Fibroblast of skin of abdomen (primary cell): Measurements from ENCODE around the gene GPR55.
A peak's percentile ranks its signal among the peaks of the same experiment; 100 is the strongest.

Experiments used
- DNase-seq: peaks from one replicate; pipeline ENCODE4 v3.0.0-alpha.2; 2013

GPR55 gene

DNA sequence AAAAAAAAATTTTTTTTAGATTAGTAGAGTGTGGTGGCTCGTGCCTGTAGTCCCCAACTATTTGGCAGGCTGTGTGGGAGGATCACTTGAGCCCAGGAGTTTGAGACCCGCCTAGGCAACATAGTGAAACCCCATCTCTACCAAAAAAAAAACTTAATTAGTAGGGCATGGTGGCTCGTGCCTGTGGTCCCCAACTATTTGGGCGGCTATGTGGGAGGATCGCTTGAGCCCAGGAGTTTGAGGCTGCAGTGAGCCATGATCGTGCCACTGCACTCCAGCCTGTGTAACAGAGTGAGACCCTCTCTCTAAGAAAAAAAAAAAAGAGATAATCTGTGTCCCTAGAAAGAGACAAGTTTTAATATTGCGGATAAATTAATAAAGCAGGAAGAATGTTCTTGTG is 8.8 kb downstream of the GPR55 start:
- no peak for DNase-seq

DNA sequence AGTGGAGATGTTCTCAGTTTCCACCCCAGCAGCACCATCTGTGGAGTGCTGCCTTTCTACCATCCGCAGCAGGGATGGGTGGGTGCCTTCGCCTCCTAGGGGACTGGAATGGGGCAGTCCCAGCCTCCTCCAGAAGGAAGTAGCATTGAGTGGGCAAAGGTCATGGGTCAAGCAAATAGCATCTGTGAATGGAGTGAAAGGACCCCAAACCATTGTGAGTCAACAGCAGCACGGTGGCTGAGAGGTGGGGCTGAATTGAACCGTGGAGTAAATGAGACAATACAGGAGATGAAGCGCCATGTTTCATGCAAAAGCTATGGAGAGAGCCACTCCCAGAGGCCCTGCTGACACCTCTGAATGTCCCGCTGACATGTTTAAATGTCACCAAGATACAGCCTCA is 9.7 kb downstream of the GPR55 start:
- no peak for DNase-seq

DNA sequence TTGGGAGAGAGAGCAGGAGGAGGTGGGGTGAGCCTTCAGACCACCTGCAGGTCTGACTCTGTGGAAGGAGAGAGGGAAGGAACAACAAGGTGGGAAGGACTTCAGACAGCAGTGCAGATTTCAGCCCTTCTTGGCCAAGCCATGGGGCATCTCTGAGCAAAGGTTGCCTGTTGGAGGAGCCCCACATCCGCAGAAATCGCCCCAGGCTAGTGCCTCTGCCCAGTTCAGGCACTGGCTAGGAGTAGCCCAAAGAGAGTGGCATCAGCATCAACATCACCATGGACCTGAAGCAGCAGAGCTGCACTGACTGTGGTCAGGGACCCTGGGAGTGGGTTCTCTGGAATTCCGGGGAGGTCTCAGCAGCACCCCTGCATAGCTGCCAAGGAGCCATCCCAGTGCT is 10.2 kb downstream of the GPR55 start:
- DNase-seq, result no peak

DNA sequence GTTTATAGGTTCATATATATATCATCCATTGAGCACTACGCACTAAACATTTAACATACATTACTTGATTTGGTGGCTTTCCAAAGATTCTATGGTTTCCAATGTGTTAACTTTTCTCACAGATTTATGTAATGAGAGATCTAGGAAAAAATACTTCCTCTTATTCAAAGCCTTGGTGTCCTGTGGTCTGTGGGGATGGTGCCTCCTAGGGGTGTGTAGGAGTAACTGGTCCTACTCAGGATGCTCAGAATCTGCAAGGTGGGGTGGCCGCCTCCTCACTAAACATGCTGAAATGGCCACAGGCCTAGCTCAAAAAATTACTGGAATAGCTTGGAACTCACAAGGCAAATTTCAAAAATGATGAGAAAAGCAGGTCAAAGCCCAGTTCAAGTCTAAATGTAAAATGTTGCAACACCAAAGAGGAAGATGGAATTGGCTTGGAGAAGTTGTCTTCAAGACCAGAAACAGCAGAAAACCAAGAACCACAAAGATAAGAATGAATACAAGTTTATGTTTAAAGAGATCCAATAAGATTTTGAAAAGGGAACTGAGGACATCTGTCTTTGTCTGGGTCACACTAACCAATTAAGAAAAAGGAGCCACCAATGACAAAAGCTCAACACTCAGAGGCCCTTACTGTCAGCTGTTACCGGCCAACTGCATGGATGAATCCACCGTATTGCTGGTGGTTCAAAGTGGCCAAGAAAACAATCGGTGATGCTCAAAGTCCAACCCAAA is 11.5 kb downstream of the GPR55 start:
- no peak for DNase-seq

DNA sequence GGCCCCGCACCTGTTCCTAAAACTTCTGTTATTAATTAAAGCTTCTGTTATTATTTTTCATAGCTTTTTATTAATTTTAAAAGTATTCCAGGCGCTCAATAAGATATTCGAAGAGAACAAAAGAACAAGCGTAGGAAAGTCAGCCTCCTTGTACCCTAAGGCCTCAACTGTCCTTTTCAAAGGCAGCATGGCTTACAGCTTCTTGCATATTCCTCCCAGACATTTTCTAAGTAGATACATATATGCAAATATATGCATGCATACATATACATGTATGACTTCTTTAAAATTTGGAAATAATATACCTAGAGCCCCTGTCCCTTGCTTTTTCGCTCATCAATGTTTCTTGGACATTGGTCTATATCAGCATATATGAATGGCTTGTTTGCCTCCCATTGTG is 12.3 kb downstream of the GPR55 start:
- no peak for DNase-seq

DNA sequence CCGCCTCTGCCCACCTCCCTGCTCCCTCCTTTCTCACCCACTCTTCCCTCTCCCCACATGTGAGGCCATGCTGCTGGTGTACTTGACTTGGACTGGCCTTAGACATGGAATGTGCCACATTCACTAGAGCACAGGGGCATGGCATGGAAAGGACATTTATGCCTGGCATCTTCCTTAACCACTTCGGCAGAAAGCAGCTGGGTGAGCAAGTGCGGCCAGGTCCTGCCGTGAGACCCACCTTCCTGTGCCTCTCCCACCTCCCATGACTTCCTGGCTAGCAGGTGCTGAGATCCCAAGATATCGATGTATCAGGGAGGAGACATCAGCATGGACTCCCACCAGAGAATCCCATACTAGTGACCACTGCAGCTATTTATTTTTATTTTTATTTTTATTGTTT is 13.0 kb downstream of the GPR55 start:
- no peak for DNase-seq

DNA sequence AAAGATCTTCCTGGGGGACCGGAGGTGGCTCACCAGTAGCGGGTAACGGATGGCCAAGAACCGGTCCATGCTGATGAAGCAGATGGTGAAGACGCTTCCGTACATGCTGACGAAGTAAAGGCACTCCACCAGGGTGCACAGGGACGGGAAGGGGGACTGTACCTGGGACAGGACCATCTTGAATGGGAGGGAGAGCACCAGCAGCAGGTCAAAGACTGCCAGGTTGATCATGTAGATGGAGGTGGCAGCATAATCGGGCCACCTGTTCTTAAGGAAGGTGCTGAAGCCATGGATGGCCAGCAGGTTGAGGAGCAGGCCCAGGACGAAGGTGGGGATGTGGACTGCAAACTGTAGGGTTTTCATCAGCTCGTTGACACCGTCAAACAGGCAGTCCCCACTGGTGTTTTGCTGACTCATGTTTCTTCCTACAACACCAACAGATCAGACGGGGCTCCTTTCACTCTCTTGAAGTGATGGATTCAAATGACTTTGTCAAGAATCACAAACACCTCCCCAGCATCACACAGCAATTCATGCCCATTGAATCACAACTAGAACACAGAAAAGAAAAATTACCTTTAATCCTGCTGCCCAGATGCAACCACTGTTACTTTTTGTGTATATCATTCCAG is 14.4 kb downstream of the GPR55 start:
- DNase-seq, result no peak

DNA sequence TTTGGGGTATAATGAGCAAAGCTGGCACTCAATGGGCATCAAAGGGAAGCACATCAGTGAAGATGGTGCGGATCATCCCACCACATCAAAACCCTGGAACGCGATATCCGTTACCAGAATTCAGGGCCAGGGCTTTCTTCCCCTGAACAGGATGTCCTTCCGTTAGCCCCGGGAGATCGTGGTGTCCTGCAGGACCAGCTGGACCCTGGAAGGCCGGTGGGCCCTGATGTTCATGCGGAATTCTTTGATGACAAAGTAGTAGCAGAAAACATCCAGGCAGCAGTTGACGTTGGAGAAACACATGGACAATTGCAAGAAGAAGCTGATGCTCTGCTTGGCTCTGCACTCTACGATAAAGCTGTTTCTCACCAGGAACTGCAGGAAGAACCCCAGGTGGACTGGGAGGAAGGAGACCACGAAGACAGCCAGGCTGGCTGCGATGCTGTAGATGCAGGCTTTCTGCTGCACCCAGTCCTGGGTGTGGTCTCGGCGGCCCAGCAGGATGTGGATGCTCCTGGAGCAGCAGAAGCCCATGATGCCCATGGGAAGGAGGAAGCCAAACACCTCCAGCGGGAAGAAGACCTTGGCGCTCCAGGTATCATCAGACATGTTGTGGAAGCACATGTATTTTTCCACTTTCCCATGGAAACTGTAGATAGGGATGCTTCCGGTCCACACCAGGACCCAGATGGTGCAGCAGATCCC is 15.0 kb downstream of the GPR55 start:
- DNase-seq, result no peak

DNA sequence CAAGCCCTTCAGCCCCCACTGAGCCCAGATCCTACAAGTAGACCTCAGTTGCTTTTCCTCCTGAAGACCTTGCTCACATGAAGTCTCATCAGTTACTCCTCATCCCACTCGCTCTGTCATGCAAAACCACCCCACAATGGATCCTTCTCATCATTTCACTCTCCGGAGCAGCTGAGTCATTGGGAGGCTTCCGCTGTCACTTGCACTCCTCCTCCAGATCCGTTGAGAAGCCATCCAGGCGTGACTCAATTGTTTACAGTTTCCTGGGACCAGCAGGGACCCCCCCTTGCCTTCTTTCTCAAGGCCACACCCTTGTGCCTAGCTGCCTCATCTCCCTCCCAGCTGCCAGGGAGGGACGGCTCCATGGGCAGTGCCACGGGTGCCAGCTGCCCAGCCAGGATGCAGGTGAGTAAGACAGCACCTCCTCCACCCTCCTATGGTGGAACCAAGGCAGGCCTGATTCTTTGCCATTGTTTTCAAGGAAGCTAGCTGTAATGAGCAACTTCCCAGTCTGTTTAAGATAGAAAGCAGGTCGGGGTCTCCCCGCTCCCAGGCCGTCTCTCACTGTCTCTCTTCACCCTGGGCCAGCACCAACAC is 16.3 kb downstream of the GPR55 start:
- DNase-seq, result peak; percentile 53

DNA sequence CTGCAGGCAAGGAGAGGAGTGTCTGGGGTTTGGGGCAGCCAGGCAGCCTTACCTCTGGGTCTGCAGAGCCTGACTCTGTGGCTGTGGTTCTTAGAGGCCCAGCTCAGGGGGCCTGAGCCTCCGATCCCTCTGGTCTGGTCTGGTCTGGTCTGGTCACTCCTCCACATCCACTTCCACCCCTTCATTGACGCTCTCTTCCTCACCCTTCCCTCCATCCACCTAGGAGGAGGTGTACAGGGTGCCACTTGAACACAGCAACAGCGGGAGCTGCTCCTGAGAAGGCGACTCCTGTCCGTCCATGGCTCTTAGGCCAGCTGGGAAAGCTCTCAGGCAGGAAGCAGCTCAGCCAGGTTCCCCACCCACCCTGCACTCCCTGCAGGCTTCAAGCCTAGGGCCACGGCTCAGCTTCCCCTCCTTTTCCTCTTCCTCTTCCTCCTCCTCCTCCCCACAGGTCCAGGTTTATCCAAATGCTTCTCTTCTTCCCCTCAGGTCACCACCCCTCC is 16.9 kb downstream of the GPR55 start:
- DNase-seq, result no peak

DNA sequence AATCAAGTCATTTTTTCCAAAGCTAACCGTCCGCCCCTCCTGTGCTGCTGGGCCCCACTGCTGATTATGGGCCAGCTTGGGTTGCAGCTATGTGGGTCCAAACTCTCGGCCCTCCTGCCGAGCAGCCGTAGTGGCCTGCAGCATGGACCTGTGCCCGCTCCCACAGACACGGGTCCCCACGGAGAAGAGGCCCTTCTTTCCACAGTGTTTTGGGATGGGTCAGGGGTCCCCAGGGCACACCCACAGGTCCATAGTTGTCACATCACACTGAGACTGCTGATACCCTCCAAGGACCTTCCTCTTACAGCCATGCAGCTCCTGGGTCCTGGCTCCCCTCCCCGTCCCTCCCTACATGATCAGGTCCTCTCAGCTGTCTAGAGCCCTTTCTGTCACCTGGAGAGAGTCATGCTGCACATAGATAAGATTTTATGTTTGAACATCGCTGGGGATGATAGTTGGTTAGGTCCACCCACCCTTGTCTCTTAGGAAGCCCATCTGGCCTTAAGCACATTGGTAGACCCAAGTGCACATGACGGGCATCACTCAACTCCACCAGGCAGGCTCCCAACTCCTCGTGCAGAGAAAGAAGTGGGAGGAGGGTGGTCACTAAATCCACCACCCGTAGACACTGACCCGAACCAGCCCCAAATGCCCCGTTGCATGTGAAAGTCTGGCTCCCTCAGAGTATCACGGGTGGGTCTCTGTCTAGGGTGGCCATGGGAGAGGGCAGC is 17.5 kb downstream of the GPR55 start:
- DNase-seq, result no peak

DNA sequence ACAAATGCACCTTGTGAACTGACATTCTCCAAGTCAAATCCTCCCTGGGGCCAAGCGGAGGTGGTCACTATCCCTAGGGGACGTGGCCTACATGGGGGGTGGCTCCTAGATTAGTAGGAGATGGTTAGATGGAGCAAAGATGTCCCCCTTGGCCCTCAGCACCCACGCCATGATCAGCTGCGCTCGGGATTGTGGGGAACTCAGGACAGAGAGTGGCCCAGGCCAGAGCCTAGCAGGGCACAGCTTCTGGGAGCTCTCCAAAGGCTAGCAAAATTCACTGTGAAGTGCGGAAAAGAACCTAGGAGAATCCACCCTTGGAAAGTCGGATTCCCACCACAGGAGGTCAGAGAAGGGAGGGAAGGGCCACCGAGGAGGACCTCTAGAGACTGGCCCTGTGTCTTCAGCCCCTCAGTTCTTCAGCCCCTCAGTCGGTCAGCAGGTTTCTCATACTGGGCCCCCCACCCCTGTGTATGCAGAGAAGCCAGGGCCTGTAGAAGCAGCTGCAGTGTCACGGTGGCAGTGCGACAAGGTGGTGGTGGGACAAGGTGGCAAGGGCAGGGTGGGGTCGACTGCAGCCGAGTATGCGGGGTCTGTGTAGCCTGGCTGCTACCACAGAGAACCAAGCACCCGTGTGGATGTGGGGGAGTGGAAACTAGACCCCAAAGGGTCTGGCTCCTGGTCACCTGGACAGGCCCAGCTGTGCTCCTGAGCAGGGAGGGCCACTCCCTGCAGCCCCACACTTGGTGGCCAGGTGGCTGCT is 18.4 kb downstream of the GPR55 start:
- DNase-seq, result no peak

DNA sequence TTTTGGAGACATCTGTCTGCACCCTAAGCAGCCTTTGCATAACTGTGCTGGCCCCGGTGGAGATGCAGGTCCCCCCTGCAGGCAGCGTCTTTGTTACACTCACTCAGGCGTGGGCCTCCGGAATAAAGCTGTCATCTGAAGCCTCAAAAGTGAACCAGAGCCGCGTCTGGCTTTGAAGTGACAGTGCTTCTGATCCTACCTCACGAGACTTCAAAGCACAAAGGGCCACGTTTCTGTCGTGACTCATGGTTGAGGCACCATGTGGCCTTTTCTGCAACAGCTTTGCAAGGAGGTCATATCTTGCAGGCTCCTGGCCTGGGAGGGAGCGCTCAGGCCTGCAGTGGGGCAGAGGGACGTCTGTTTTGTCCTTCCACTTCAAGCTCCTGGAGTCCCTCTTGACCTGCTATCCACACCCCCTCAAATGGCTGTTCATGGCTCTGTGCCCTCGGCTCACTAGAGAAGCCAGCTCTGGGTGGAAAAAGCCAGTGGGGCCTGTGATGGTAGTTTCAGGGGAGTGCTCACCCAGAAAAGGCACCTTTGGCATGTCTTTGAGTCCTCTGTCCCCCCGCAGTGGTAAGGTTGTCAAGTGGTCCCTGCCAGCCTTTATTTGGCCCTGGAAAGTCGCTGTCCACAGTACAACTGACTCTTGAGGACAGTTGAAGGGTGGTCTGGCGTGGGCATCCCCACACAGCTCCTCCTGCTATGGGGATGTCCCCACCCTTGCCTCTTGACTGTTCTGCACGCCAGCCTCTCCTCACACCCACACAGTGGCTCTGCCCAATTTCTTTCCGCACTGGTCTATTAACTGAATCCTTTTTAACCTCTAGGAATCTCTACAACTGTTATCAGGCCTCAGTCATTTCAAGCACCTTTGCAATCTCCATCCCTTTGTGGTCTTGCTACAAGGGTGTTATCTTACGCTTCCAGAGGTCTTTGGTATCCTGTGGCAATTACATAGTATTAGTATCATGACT is 19.3 kb downstream of the GPR55 start:
- peak; percentile 8 for DNase-seq

DNA sequence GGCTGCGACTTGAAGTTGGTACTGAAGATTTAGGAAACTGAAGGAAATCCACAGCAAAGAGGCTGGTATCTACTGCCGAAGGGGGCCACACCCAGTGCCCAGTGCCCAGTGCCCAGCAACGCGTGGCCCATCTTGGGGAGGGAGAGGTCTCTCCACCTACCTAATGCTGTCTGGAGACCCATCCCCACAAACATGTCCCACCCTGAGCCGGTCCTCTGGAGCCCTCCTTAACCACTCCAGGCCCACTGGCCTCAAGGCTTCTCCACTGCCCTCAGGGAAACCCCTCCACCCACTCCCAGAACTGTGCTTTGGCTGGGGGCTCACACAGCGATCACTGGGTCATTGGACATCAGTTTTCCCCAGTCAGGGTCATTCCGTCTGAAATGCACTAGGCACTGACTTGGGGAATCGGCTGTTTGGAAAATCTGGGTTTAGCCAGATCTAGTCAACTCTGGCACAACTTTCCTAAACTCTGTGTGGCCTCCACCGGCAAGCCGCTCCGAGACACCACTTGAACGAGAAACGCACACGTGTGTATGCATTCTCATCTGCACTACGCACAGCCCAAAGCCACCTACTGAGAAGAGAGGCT is 20.1 kb downstream of the GPR55 start:
- DNase-seq, result no peak

DNA sequence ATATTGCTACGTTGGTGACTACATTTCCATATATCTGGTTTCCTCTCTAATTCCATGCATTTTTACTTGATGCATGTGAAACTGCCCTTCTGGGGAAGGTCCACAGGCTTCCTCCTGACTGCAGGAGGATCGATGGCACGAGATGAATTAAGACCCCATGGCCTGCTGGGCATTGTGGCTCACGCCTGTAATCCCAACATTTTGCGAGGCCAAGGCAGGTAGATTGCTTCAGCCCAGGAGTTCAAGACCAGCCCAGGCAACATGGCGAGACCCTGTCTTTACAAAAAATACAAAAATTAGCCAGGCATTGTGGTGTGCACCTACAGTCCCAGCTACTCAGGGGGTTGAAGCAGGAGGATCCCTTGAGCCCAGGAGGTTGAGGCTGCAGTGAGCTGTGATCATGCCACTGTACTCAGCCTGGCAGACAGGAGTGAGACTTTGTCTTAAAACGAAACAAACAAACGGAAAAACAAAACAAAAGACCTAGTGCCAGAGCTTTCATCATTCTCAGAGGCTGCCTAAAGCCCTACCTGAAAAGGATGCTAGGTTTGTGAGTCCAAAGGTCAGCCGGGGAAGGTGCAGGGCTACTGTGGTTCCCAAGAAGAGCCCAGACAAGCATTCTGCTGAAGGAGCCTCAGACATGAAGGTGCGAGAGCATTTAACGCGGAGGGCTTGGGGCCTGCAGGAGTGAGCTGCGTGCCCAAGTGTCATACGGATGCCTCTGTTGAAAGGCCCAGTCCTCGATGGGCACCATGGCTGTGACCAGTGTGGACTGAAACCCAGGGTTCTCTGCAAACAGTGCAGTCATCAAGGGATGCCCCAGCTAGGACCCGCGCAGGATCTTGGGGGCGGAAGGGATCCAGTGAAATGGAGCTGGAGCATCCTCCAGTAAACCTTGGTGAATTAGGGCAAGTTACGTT is 21.6 kb downstream of the GPR55 start:
- DNase-seq, result no peak

DNA sequence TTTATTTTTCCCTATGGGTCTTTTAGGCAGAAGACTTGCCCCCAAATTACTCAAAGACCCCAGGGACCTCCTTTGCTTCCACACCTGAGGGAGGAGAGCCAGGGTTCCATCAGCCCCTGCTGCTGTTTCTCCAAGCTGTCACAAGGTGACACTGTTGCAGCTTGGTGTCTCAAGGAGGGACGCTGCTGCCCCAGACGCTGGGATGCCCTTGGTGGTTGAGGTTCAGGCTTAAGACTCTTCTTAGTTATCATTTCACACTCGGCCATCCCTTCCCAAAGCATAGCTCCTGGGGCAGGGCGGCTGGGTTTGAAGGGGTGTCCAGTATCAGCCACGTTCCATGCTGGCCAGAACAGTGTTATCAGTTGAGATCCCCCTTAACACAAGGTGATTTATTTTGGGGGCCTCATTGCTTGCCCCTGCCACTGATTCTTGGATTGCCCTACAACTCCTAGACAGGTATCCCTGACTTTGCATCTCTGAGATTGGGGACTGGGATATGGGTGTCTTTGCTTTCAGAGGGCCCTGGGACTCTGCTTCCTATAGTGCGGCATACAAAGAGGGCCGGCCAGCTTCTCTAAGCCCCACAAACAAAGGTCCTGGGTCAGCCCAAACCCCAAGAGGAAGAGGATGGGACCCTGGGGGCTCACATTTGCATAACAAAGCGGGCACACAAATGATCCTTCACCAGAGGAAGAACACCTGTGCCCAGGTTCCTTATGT is 22.7 kb downstream of the GPR55 start:
- DNase-seq, result peak; percentile 62

DNA sequence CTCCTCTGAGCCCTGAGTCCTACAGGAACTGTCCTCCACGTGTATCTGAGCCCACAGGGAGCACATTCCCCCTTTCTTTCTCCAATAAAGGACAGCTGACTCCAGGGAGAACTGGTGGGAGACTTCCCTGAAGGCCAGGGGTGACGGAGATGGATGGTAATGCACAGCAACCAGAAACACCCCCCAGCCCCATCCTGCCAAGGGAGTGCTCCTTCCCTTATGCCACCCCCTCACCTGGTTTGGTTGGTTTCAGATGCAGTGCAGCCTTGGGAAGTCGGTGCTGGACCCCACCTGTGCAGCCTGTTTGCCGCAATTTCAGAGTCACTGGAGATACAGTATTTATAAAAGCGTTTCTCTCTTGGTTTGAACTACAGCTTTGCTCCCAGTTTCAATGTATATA is 24.0 kb downstream of the GPR55 start:
- no peak for DNase-seq

DNA sequence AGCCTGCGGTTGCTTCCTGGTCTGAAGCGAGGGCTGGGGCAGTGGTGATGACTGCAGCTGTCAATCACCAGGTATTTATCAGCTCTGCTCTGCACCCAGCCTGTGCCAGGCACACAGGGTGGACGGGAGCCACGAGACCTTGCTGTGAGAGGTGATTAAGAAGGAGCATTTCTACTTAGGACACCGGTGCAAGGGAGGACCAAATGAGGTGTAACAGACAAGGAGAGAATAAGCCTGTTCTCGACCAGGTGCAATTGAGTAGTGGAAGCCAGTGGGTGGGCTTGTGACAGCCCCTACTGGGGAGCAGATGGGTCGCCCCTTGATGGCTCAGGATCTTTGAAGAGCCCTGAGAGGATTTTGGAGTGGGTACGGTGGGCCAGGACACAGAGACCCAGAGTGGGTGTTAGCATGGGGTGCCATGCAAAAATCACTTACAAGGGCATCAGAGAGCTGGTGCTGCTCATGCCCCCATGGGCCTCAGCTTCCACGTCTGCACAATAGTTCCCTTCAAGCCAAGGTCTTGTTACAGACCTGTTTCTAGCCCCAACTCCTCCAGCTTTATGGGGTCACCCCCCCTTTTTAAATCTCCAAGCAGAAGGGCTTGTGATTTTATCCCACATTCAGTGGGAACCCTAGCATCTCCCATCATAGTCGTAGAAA is 24.6 kb downstream of the GPR55 start:
- DNase-seq, result no peak
